ENCODE data around the gene PDE1C. TPM values are rescaled to one million over a fixed set of nuclear protein-coding genes. Genes with fewer than 3 reads are reported as not detected.

The PDE1C gene
- total and polyA plus RNA-seq, 8 donors: 1.2 to 4.2 (median 2.2) TPM

- no peaks in the 10 kb centered on the region for H3K36me3 ChIP-seq
- no peaks in the 10 kb centered on the region for H3K4me1 ChIP-seq
- intact Hi-C loops (cut with DNase I): no loop called here
- no peak overlapping the region for H3K27ac ChIP-seq
- no peaks in the 10 kb centered on the region for H3K27me3 ChIP-seq
- FAIRE-seq (no peak), ATAC-seq (no peak), DNase-seq (no peak)
- 81 to 85% methylated on average over 1 of the region's 1 CpG for WGBS, 2 donors
- H3K9me3 ChIP-seq: no peaks in the 10 kb centered on the region
- no peak overlapping the region for H3K4me3 ChIP-seq
- no peak for TF ChIP-seq CTCF (IDR thresholded peaks at IDR 0.05)
Measured at GRCh38 chr7:31710171-31710570, 360.0 kb downstream of the PDE1C start.

GRCh38 chr7:31707089-31707488, 363.1 kb downstream of the PDE1C start:
- TF ChIP-seq CTCF (IDR thresholded peaks at IDR 0.05): no peak
- Histone ChIP-seq H3K27ac (no peak overlapping the region), H3K9me3 (no peaks in the 10 kb centered on the region), H3K4me1 (no peaks in the 10 kb centered on the region), H3K36me3 (no peaks in the 10 kb centered on the region), H3K27me3 (no peaks in the 10 kb centered on the region), H3K4me3 (no peak overlapping the region)
- intact Hi-C loops (cut with DNase I): no loop called here
- 27 to 37% methylated on average over 5 of the region's 5 CpGs for whole genome bisulfite sequencing, 2 donors
- ATAC-seq: no peak
- DNase-seq: no peak
- no peak for FAIRE-seq

DNA sequence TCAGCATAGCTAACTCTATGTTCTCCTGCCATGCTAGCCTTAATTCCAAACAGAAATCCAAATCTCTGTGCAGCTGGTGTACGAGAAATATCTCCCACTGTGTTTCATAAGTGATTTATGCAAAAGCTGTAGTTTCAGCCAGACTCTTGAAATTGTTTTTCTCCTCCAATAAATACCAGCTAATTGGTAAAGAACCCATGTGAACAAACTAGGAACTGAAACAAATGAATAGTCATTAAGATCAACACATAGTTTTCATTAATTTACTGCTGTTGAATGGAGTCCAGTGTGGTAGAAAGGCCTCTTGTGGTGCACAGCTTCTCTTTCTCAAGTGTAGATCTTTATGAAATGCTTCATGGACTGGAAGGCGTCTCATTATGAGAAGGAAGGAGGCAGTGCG, 364.8 kb downstream of the PDE1C start:
- ATAC-seq: no peak
- Histone ChIP-seq H3K27me3 (no peaks in the 10 kb centered on the region), H3K4me1 (no peaks in the 10 kb centered on the region), H3K4me3 (no peak overlapping the region), H3K36me3 (no peaks in the 10 kb centered on the region), H3K27ac (no peak overlapping the region), H3K9me3 (no peaks in the 10 kb centered on the region)
- DNase-seq: no peak
- intact Hi-C loops (cut with DNase I): no loop called here
- no peak for TF ChIP-seq CTCF (IDR thresholded peaks at IDR 0.05)
- FAIRE-seq: no peak
- 83 to 91% methylated on average over 3 of the region's 3 CpGs for WGBS, 2 donors

DNA sequence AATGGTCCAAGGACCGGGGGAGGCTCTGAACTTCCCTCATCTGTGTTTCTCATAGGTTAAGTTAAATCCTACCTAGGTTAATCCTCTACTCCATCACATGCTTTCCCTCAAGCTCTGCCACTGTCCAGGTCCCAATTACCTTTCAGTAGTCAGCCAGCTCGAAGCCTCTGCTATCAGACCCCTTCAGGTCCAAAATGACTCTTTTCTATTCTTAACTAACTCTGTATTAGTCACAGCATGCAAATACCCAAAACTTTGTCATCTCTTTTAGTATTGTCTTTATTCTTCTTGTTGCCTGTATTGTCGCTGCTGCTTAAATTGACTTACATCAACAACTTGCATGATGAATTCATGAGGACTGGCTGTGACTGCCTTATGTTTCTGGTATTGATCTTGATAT, 367.9 kb downstream of the PDE1C start:
- H3K27ac ChIP-seq: no peak overlapping the region
- FAIRE-seq (no peak), ATAC-seq (no peak), DNase-seq (no peak)
- no peak overlapping the region for H3K4me3 ChIP-seq
- intact Hi-C loops (cut with DNase I): no loop called here
- no peak for TF ChIP-seq CTCF (IDR thresholded peaks at IDR 0.05)
- H3K36me3 ChIP-seq: no peaks in the 10 kb centered on the region
- H3K27me3 ChIP-seq: no peaks in the 10 kb centered on the region
- no peaks in the 10 kb centered on the region for H3K4me1 ChIP-seq
- no peaks in the 10 kb centered on the region for H3K9me3 ChIP-seq
- WGBS, 2 donors: 82 to 86% methylated on average over 3 of the region's 3 CpGs

Measured in pancreas (tissue), 10 donors.